HG02759 (cell line): Measurements from ENCODE around the gene SHQ1.
"Not testable (repeated sequence)": the region's sequence is repeated elsewhere in the genome, so short reads cannot be mapped to it uniquely, and the experiment has no call there.

Experiments
- ATAC-seq: cut with Tn5 transposase; IDR thresholded peaks from one replicate; pipeline ENCODE4 v1.9.1; 2021; ENCODE audit warnings: mild to moderate bottlenecking, moderate library complexity; ENCODE audit not compliant: unreplicated experiment

SHQ1 gene

GRCh38 chr3:72722930-72723726 is 125.1 kb downstream of the SHQ1 start:
- peak; percentile 70 for ATAC-seq

DNA sequence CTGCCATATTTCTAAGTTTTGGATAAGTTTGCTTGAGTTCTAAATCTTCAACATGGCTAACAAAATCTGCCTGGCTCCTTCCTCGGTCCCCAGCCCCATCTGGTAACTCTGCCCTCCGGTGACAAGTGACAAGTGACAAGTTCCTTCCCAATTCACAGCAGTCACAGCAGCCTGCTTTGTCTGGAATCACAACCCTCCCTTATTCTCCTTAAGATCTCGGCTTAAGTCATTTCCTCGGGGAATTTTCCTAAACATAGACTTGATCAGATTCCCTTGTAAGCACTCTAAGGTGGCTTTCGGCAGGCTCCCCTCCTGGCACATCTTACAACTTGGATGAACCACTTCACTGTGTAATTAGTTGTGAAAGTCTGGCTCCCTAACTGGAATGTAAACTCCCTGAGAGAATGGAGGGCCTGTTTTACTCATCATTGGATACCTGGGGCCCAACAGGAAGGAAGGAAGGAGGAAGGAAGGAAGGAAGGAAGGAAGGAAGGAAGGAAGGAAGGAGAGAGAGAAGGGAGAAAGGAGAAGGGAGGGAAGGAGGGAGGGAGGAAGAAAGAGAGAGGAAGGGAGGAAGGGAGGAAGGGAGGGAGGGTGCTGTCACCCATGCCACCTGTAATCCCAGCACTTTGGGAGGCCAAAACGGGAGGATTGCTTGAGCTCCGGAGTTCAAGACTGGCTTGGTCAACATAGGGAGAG is 126.4 kb downstream of the SHQ1 start:
- ATAC-seq: no peak

GRCh38 chr3:72720566-72720965 is 127.7 kb downstream of the SHQ1 start:
- no peak for ATAC-seq

- no peak for ATAC-seq
Observed at GRCh38 chr3:72719137-72719536, 129.1 kb downstream of the SHQ1 start.

- ATAC-seq: not testable (repeated sequence)
Observed at GRCh38 chr3:72714135-72714534, 134.1 kb downstream of the SHQ1 start.

- not testable (repeated sequence) for ATAC-seq
Observed at GRCh38 chr3:72710471-72710870, 137.8 kb downstream of the SHQ1 start.

GRCh38 chr3:72708441-72708840 is 139.8 kb downstream of the SHQ1 start:
- ATAC-seq: no peak

DNA sequence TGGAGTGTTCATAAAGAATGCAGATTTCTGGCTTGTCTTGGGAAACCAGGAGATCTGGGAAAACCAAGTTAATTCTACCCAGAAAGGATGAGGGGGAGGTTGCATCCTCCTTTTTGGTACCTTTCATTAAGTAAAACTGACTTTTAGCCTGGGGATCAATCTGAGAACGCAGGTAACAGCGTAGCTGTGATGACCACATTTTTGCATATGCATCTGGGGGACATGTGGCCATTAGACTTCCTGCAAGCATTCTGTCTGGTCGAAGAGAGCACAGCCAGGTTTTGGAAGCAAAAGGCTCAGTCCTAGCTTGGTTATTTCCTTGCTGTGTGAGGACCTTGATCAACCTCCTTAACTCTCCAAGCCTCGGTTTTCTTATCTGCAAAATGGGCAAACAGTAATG is 145.2 kb downstream of the SHQ1 start:
- ATAC-seq: no peak

- no peak for ATAC-seq
Observed at GRCh38 chr3:72702390-72702789, 145.9 kb downstream of the SHQ1 start.

DNA sequence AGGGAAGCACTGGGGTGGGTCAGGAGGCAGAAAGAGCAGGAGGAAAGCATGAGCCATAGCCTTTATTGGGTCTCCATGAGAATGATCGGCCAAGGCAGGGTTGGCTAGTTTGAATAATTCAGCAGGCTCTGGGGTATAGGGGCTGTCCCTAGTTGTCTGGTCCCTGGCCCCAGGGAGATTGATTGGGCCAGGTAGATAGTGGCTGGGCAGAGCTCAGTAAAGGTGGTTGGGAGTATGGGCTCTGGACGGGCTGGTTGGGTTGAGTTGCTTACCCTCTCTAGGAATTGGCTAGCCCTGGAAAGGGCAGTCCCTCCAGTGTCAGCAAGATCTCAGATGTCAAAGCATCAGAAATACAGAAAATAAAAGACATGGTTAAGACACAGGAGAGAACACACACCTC is 148.1 kb downstream of the SHQ1 start:
- ATAC-seq: no peak

GRCh38 chr3:72699631-72700030 is 148.6 kb downstream of the SHQ1 start:
- ATAC-seq: no peak
